Activated CD8-positive, alpha-beta memory T cell treated with anti-CD3 and anti-CD28 coated beads, Interleukin-2, amount 50 U/mL, for 48 hours (primary cell): ENCODE results near the gene GOLGA7B.
A peak's percentile ranks its signal among the peaks of the same experiment; 100 is the strongest.

Source experiments
- DNase-seq: peaks from one replicate; pipeline ENCODE4 v3.0.0-alpha.2; 2020

GOLGA7B gene

GRCh38 chr10:97869091-97870042, 19.7 kb downstream of the GOLGA7B start:
- peak; percentile 87 for DNase-seq

GRCh38 chr10:97870990-97871389, 21.3 kb downstream of the GOLGA7B start:
- no peak for DNase-seq

- no peak for DNase-seq
Measured at GRCh38 chr10:97873569-97873968, 23.9 kb downstream of the GOLGA7B start.

- no peak for DNase-seq
Measured at GRCh38 chr10:97874332-97874731, 24.7 kb downstream of the GOLGA7B start.

GRCh38 chr10:97875391-97875790, 25.7 kb downstream of the GOLGA7B start:
- no peak for DNase-seq

- no peak for DNase-seq
Measured at GRCh38 chr10:97876402-97876801, 26.8 kb downstream of the GOLGA7B start.

- DNase-seq: no peak
Measured at GRCh38 chr10:97879241-97879640, 29.6 kb downstream of the GOLGA7B start.

GRCh38 chr10:97880109-97880508, 30.5 kb downstream of the GOLGA7B start:
- no peak for DNase-seq

- DNase-seq: no peak
Measured at GRCh38 chr10:97882142-97883091, 32.8 kb downstream of the GOLGA7B start.

- no peak for DNase-seq
Measured at GRCh38 chr10:97883092-97883485, 33.4 kb downstream of the GOLGA7B start.

- DNase-seq: no peak
Measured at GRCh38 chr10:97886286-97886685, 36.6 kb downstream of the GOLGA7B start.

- no peak for DNase-seq
Measured at GRCh38 chr10:97887399-97887798, 37.8 kb downstream of the GOLGA7B start.

- no peak for DNase-seq
Measured at GRCh38 chr10:97888134-97888533, 38.5 kb downstream of the GOLGA7B start.

- DNase-seq: no peak
Measured at GRCh38 chr10:97888641-97889262, 39.1 kb downstream of the GOLGA7B start.

- no peak for DNase-seq
Measured at GRCh38 chr10:97889461-97890265, 40.0 kb downstream of the GOLGA7B start.

GRCh38 chr10:97891497-97892167, 42.0 kb downstream of the GOLGA7B start:
- no peak for DNase-seq

- no peak for DNase-seq
Measured at GRCh38 chr10:97892506-97892905, 42.9 kb downstream of the GOLGA7B start.

GRCh38 chr10:97892939-97893338, 43.3 kb downstream of the GOLGA7B start:
- DNase-seq: no peak

- DNase-seq: no peak
Measured at GRCh38 chr10:97894092-97894491, 44.4 kb downstream of the GOLGA7B start.

GRCh38 chr10:97895084-97895483, 45.4 kb downstream of the GOLGA7B start:
- DNase-seq: no peak

GRCh38 chr10:97895915-97896314, 46.3 kb downstream of the GOLGA7B start:
- no peak for DNase-seq
